ENCODE results near the gene GLT6D1.
"Not testable (repeated sequence)": the region's sequence is repeated elsewhere in the genome, so short reads cannot be mapped to it uniquely, and the experiment has no call there.

GLT6D1 gene, protein sequence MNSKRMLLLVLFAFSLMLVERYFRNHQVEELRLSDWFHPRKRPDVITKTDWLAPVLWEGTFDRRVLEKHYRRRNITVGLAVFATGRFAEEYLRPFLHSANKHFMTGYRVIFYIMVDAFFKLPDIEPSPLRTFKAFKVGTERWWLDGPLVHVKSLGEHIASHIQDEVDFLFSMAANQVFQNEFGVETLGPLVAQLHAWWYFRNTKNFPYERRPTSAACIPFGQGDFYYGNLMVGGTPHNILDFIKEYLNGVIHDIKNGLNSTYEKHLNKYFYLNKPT

DNA sequence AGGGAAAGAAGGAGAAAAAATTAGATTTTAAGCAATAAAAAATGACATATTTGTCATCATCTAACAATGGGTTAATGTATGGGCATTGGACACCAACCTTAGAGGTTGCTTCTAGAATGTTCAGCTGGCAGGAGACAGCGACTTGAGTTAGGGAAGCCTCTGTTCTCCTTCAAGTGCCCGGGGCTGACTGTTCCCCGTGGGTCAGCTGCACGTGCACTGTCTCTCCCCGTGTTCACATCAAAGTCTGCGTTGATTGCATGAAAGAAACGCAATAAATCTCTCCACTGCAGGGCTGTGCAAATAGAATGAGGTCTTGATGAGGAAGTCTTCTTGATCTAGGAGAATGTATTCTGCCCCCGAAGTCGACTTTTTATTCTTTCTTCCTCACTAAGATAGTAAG, at the start of gene GLT6D1:
TSS of gene GLT6D1 (minus strand) at position 345 of the 400 bp plus-strand sequence. CDS start 353 bp downstream, outside the sequence.
- no peaks in the 10 kb centered on the region for H3K36me3 ChIP-seq (replicated peaks)
- in situ Hi-C loops (cut with MboI; ENCODE audit: low sequenced_read_pairs): no loop called here
- H3K4me3 ChIP-seq: no peak within 1 kb of the TSS
- no peaks in the 10 kb centered on the region for H3K27me3 ChIP-seq (ENCODE audit: low read depth)
- no peaks in the 10 kb centered on the region for H3K9me3 ChIP-seq
- H3K4me1 ChIP-seq: no peaks in the 10 kb centered on the region
- DNase-seq (ENCODE audit: low spot score in 2 of 2): no peak

DNA sequence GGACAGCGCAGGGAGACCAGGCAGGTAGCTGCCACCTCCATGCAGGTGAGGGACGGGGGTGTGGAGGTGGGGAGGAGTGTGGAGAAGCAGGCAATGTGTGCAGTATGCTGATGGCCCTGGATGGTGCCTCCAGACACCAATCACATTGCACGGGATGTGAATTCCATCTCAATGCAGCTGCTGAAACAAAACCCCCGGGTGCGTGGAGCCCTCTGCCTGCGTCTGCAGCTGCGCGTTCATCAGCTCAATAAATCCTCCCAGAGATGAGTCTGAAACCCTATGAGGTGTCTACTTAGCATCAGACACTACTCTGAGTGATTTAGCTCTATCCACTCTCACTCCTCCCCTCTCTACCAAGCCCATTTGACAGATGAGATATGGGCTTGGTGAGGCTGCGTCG, 49.7 kb upstream of the GLT6D1 start:
- DNase-seq (ENCODE audit: low spot score in 2 of 2): no peak
- no peaks in the 10 kb centered on the region for H3K36me3 ChIP-seq (replicated peaks)
- in situ Hi-C loops (cut with MboI; ENCODE audit: low sequenced_read_pairs): loop anchor here (25.0 kb wide), 1 partner anchor 98 kb away; no protein-coding TSS in a partner anchor
- H3K9me3 ChIP-seq: no peaks in the 10 kb centered on the region
- H3K4me3 ChIP-seq: no peak overlapping the region
- H3K4me1 ChIP-seq: no peaks in the 10 kb centered on the region
- H3K27me3 ChIP-seq (ENCODE audit: low read depth): peaks cover 8% of the 10 kb centered on the region

DNA sequence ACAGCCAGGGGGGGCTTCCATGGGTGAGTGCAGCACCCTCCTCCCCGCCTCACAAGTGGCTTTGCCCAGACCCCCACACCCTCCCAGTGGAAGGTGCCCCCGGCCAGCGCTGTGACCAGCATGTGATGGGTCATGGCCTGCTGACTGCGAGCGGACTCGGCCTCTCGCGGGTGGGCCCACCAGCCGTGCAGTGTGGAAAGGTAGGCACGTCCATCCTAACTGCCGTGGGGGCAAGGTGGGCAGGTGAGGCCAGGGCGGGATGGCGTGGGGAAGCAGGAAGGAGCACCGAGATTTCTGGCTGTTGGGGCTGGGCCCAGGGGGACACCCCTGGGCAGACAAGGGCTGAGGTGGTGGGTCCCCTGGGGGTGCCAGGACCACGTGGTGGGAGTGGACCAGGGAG, 47.9 kb upstream of the GLT6D1 start:
- Histone ChIP-seq H3K36me3 (replicated peaks) (no peaks in the 10 kb centered on the region), H3K9me3 (no peaks in the 10 kb centered on the region), H3K4me1 (no peaks in the 10 kb centered on the region), H3K27me3 (ENCODE audit: low read depth) (peaks cover 8% of the 10 kb centered on the region), H3K4me3 (no peak overlapping the region)
- DNase-seq (ENCODE audit: low spot score in 2 of 2): no peak
- in situ Hi-C loops (cut with MboI; ENCODE audit: low sequenced_read_pairs): loop anchor here (25.0 kb wide), 1 partner anchor 100 kb away; no protein-coding TSS in a partner anchor

DNA sequence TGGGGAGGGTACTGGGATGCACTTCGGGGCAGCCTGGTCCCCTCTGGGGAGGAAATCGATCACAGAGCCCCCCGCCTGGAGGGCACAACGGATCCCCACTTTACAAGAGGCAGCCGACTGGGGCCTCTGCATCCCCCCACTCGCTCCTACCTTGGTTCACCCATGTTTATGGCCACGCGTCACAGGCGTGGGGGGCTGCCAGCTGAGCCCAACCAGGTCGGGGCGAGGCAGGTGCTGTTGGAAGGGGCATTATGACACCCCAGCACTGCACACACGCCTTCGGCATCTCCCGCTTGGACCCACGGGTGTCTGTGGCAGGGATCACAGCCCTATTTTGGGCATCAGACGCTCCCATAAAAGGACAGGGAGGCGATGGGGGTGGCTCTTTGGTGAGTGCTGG, 45.4 kb upstream of the GLT6D1 start:
- in situ Hi-C loops (cut with MboI; ENCODE audit: low sequenced_read_pairs): loop anchor here (25.0 kb wide), 1 partner anchor 103 kb away; no protein-coding TSS in a partner anchor
- H3K27me3 ChIP-seq (ENCODE audit: low read depth): peaks cover 6% of the 10 kb centered on the region

DNA sequence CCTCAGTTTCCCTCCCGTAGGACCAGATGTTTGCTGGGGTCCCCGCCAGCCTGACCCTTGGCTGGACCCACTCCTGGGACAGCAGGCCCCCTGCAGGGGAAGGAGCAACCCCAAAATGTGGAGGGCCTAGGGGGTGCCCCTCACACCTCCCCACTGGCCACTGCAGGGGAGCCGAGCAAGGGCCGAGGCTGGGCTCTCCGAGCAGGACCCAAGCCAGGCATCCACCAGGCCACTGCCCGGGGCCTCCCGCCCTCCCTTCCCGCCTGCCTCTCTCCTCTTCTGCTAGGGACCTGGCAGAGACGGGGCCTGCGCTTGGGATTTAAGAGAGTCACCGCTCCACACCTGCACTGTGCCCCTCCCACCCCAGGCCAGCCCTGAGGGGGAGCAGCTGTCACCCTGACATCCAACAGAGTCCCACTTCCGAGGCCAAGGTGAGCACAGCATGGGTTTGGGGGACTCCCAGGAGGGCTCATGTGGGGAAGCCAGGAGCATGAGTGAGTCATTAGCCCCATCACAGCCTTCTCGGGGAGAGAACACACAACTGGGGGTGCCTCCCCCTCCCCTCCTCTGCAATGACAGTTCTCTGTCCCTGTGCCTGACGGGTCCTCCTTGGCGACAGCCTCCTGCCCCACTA, 44.2 kb upstream of the GLT6D1 start:
- Histone ChIP-seq H3K9me3 (no peaks in the 10 kb centered on the region), H3K27me3 (ENCODE audit: low read depth) (peaks cover 4% of the 10 kb centered on the region; the same call in 1 of the 2 replicates), H3K4me3 (no peak overlapping the region), H3K36me3 (replicated peaks) (no peaks in the 10 kb centered on the region), H3K4me1 (no peaks in the 10 kb centered on the region)
- no peak for DNase-seq (ENCODE audit: low spot score in 2 of 2)
- in situ Hi-C loops (cut with MboI; ENCODE audit: low sequenced_read_pairs): loop anchor here (25.0 kb wide), 1 partner anchor 104 kb away; no protein-coding TSS in a partner anchor

More for the DNA sequence above, 45.4 kb upstream of the GLT6D1 start:
- H3K9me3 ChIP-seq: no peaks in the 10 kb centered on the region
- no peak overlapping the region for H3K4me3 ChIP-seq
- no peaks in the 10 kb centered on the region for H3K4me1 ChIP-seq
- no peaks in the 10 kb centered on the region for H3K36me3 ChIP-seq (replicated peaks)
- DNase-seq (ENCODE audit: low spot score in 2 of 2): no peak

DNA sequence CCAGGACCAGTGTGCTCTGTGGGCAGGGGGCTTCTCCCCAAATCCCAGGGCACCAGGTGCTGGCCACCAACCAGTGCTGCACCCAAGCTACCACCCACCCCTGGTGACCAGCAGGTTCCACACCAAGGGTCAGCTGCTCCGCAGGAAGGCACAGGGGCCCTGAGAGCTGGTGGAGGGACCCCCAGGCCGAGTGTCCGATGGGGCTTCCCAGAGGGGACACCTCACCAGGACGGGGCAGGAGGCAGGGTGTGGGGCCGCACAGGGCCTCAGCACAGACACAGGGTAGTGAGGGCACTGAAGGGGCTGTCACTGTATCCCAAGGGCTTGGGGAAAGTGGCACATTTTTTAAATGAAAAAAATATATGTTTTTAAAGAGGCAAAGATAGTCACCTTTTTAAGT, 41.8 kb upstream of the GLT6D1 start:
- peaks cover 4% of the 10 kb centered on the region; the same call in 1 of the 2 replicates for H3K27me3 ChIP-seq (ENCODE audit: low read depth)
- no peaks in the 10 kb centered on the region for H3K4me1 ChIP-seq
- H3K9me3 ChIP-seq: no peaks in the 10 kb centered on the region
- DNase-seq (ENCODE audit: low spot score in 2 of 2): no peak
- H3K36me3 ChIP-seq (replicated peaks): no peaks in the 10 kb centered on the region
- H3K4me3 ChIP-seq: no peak overlapping the region
- in situ Hi-C loops (cut with MboI; ENCODE audit: low sequenced_read_pairs): loop anchor here (25.0 kb wide), 1 partner anchor 106 kb away; no protein-coding TSS in a partner anchor

DNA sequence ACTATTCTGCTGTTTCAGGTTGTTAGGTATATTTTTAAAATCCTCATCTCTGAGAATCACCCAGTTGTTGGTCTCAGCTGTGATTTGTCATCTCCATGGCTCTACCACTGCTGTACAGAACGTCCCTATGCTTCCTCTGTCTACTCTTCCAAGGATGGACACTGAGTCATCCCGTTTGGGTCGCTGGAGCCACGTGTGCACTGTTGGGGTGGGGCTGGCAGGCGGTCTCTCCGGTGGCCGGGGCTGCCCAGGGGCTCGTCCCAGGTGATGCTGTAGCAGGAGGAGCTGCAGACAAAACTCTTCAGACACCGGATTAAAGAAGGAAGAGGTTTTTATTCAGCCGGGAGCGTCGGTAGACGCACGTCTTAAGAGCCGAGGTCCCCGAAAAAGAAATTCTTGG, 40.7 kb upstream of the GLT6D1 start:
- in situ Hi-C loops (cut with MboI; ENCODE audit: low sequenced_read_pairs): loop anchor here (25.0 kb wide), 1 partner anchor 107 kb away; no protein-coding TSS in a partner anchor
- no peak for DNase-seq (ENCODE audit: low spot score in 2 of 2)
- Histone ChIP-seq H3K9me3 (no peaks in the 10 kb centered on the region), H3K4me3 (no peak overlapping the region), H3K27me3 (ENCODE audit: low read depth) (peaks cover 4% of the 10 kb centered on the region; the same call in 1 of the 2 replicates), H3K4me1 (no peaks in the 10 kb centered on the region), H3K36me3 (replicated peaks) (no peaks in the 10 kb centered on the region)

DNA sequence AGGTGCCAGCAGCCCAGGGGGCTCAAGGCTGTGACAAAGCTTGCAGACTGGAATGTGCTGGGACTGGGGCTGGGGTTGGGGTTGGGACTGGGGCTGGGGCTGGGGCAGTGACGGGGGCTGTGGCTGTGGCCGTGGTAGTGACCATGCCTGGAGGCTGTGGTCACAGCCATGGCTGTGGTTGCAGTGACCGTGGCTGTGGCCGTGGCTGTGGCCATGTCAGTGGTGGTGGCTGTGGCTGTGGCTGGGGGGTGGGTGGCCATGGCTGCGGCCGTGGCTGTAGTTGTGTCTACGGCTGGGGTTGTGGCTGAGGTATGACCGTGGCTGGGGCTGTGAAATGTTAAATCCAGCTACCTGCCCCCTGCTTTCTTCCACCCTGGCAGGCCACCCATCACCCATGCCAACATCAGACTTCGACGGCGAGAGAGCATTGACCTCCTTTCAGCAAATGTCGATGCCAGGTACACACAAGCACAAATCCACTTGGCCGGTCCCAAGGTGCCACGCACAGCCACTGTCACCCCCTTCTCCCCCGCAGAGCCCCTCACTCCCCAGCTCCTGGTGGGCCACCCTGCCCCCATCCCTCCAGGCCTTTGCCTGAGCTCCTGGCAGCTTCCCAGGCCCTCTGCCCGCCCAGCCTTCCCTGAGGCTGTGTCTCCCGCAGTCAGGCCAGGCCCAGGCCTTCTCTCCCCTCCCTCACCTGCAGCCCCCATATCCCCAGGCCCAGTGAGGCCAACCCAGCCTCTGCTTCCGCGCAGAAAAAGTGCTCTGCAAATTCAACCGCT, 39.1 kb upstream of the GLT6D1 start:
- in situ Hi-C loops (cut with MboI; ENCODE audit: low sequenced_read_pairs): loop anchor here (25.0 kb wide), 1 partner anchor 109 kb away; no protein-coding TSS in a partner anchor
- Histone ChIP-seq H3K36me3 (replicated peaks) (no peaks in the 10 kb centered on the region), H3K4me3 (no peak overlapping the region), H3K4me1 (no peaks in the 10 kb centered on the region), H3K9me3 (no peaks in the 10 kb centered on the region), H3K27me3 (ENCODE audit: low read depth) (no peaks in the 10 kb centered on the region)
- no peak for DNase-seq (ENCODE audit: low spot score in 2 of 2)

DNA sequence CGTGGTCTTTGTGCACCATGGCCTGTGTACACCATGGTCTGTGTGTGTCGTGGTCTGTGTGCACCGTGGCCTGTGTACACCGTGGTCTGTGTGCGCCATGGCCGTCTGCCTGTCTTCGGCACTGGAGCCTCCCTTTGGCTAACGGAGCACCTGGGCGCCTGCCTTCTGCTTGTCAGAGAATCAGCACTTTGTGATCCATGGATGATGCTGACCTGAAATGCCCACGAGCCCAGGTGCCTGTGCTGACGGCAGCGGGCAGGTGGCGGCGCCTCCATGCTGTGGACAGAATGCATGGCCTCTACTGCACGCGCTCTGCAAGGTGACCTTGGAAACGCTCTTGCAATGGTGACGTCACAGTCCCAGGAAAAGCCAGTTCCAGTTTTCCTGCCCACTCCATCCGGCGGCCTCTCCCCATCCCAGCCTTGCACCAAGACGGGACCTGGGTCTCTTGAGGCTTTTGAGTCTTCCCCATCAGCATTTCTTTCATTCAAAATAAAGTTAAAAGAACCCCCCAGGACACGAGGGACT, 38.4 kb upstream of the GLT6D1 start:
- Histone ChIP-seq H3K4me1 (no peaks in the 10 kb centered on the region), H3K9me3 (no peaks in the 10 kb centered on the region), H3K27me3 (ENCODE audit: low read depth) (no peaks in the 10 kb centered on the region), H3K36me3 (replicated peaks) (no peaks in the 10 kb centered on the region), H3K4me3 (no peak overlapping the region)
- in situ Hi-C loops (cut with MboI; ENCODE audit: low sequenced_read_pairs): loop anchor here (25.0 kb wide), 1 partner anchor 110 kb away; no protein-coding TSS in a partner anchor
- no peak for DNase-seq (ENCODE audit: low spot score in 2 of 2)

DNA sequence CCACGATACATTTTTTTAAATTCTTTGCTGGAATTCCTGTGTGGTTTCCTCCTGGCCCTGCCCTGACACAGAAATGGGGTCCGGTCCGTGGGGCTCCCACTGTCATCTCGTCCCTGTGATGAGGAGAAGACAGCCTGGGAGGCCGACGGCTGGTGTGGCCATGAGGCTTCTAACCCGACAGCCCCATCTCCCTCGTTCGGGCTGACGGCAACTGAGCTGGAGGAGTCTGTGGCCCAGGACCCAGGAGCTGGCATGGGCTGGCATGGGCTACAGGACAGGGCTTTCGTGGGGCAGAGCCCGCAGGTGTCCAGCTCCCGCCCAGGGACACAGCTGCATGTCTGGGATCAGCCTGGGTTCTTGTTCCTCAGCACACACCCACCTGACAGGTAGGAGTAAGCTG, 37.6 kb upstream of the GLT6D1 start:
- Histone ChIP-seq H3K36me3 (replicated peaks) (no peaks in the 10 kb centered on the region), H3K4me1 (no peaks in the 10 kb centered on the region), H3K4me3 (no peak overlapping the region), H3K9me3 (no peaks in the 10 kb centered on the region), H3K27me3 (ENCODE audit: low read depth) (no peaks in the 10 kb centered on the region)
- DNase-seq (ENCODE audit: low spot score in 2 of 2): no peak
- in situ Hi-C loops (cut with MboI; ENCODE audit: low sequenced_read_pairs): loop anchor here (25.0 kb wide), 1 partner anchor 110 kb away; no protein-coding TSS in a partner anchor

DNA sequence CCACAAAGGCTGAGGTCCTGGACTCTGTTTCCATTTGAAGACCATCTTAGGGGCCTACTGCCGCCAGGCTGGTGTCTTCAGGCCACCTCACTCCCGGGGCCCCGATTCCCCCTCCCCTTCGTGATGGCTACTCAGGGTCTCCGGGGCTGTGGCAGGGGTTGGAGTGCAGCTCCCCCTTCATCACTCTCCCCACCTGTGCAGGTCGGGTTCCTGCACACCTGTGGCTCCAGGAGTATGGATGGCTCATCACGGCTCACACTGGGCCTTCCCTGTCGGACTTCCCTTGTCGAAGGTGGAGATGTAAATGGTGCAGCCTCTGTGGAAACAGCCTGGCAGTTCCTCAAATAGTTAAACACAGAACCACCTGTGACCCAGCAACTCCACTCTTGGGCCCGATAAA, 35.6 kb upstream of the GLT6D1 start:
- H3K27me3 ChIP-seq (ENCODE audit: low read depth): no peaks in the 10 kb centered on the region
- H3K4me1 ChIP-seq: no peaks in the 10 kb centered on the region
- no peak overlapping the region for H3K4me3 ChIP-seq
- no peaks in the 10 kb centered on the region for H3K36me3 ChIP-seq (replicated peaks)
- in situ Hi-C loops (cut with MboI; ENCODE audit: low sequenced_read_pairs): loop anchor here (25.0 kb wide), 1 partner anchor 112 kb away; no protein-coding TSS in a partner anchor
- H3K9me3 ChIP-seq: no peaks in the 10 kb centered on the region
- no peak for DNase-seq (ENCODE audit: low spot score in 2 of 2)

DNA sequence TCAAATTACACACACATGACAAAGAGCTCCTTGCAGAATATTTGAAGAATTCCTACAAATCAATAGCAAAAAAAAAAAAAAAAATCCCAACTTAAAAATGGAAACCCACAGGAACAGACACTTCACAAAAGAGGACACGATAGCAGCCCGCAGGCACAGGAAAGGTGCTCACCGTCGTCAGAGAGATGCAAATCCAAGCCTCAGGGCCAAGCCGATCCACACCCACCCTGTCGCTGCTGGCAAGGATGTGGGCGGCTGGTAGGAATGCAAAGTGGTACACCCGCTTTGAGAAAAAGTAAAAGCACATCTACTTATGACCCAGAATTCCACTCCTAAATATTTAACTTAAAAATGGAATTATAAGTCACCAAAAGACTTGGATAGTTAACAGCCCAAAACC, 34.6 kb upstream of the GLT6D1 start:
- Histone ChIP-seq H3K9me3 (no peaks in the 10 kb centered on the region), H3K36me3 (replicated peaks) (no peaks in the 10 kb centered on the region), H3K4me1 (no peaks in the 10 kb centered on the region), H3K27me3 (ENCODE audit: low read depth) (no peaks in the 10 kb centered on the region), H3K4me3 (no peak overlapping the region)
- in situ Hi-C loops (cut with MboI; ENCODE audit: low sequenced_read_pairs): no loop called here
- no peak for DNase-seq (ENCODE audit: low spot score in 2 of 2)

DNA sequence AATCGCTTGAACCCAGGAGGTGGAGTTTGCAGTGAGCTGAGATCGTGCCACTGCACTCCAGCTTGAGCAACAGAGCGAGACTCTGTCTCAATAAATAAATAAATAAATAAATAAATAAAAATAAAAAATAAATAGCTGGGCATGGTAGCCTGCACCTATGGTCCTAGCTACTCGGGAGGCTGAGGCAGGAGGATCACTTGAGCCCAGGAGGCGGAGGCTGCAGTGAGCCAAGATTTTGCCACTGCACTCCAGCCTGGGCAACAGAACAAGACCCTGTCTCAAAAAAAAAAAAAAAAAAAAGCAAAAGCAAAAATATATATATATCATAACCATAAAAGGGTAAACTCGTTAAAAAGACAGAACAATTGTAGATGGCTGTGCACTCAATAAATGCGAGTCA, 33.4 kb upstream of the GLT6D1 start:
- H3K4me3 ChIP-seq; DNase-seq (ENCODE audit: low spot score in 2 of 2); H3K27me3 ChIP-seq (ENCODE audit: low read depth); in situ Hi-C loops (cut with MboI; ENCODE audit: low sequenced_read_pairs); H3K4me1 ChIP-seq; H3K9me3 ChIP-seq; H3K36me3 ChIP-seq (replicated peaks): not testable (repeated sequence)

All from HAP-1 (cell line).